ENCODE data around the gene CELSR1.
"Not testable (repeated sequence)": the region's sequence is repeated elsewhere in the genome, so short reads cannot be mapped to it uniquely, and the experiment has no call there.

Gene CELSR1

GRCh38 chr22:46473896-46474557 is 63.4 kb downstream of the CELSR1 start:
- Mint-ChIP-seq H3K9me3 (peaks cover 11% of the 10 kb centered on the region), H3K4me1 (no peaks in the 10 kb centered on the region), H3K36me3 (ENCODE audit: low read depth) (peaks cover 8% of the 10 kb centered on the region)

GRCh38 chr22:46473021-46473779 is 64.2 kb downstream of the CELSR1 start:
- no peak for TF ChIP-seq CTCF (IDR thresholded peaks at IDR 0.05; ENCODE audit: unreplicated experiment in 3 of 3)
- no peak overlapping the region for H3K4me3 Mint-ChIP-seq
- peaks cover 8% of the 10 kb centered on the region for H3K36me3 Mint-ChIP-seq (ENCODE audit: low read depth)
- no peak overlapping the region for H3K27ac Mint-ChIP-seq
- no peaks in the 10 kb centered on the region for H3K4me1 Mint-ChIP-seq
- H3K27me3 Mint-ChIP-seq (ENCODE audit: low read depth) = peaks cover 10% of the 10 kb centered on the region
- H3K9me3 Mint-ChIP-seq = peaks cover 11% of the 10 kb centered on the region

More at GRCh38 chr22:46473896-46474557, 63.4 kb downstream of the CELSR1 start:
- Mint-ChIP-seq H3K4me3 (no peak overlapping the region), H3K27me3 (ENCODE audit: low read depth) (peaks cover 10% of the 10 kb centered on the region), H3K27ac (no peak overlapping the region)
- no peak for TF ChIP-seq CTCF (IDR thresholded peaks at IDR 0.05; ENCODE audit: unreplicated experiment in 3 of 3)

GRCh38 chr22:46472722-46473016 is 64.8 kb downstream of the CELSR1 start:
- Mint-ChIP-seq H3K36me3 (ENCODE audit: low read depth) (peaks cover 8% of the 10 kb centered on the region), H3K27ac (no peak overlapping the region), H3K4me3 (no peak overlapping the region), H3K27me3 (ENCODE audit: low read depth) (peaks cover 10% of the 10 kb centered on the region), H3K4me1 (no peaks in the 10 kb centered on the region), H3K9me3 (peaks cover 11% of the 10 kb centered on the region)
- no peak for TF ChIP-seq CTCF (IDR thresholded peaks at IDR 0.05; ENCODE audit: unreplicated experiment in 3 of 3)

- Mint-ChIP-seq H3K36me3 (ENCODE audit: low read depth) (peaks cover 8% of the 10 kb centered on the region), H3K4me3 (no peak overlapping the region), H3K4me1 (no peaks in the 10 kb centered on the region), H3K27ac (no peak overlapping the region), H3K9me3 (peaks cover 11% of the 10 kb centered on the region), H3K27me3 (ENCODE audit: low read depth) (peaks cover 10% of the 10 kb centered on the region)
- TF ChIP-seq CTCF (IDR thresholded peaks at IDR 0.05; ENCODE audit: unreplicated experiment in 3 of 3) = no peak
These were observed 65.3 kb downstream of the CELSR1 start for GRCh38 chr22:46471901-46472721.

- H3K27me3 Mint-ChIP-seq (ENCODE audit: low read depth) = peaks cover 10% of the 10 kb centered on the region
- H3K4me1 Mint-ChIP-seq; H3K4me3 Mint-ChIP-seq; H3K27ac Mint-ChIP-seq; H3K36me3 Mint-ChIP-seq (ENCODE audit: low read depth): not testable (repeated sequence)
- peaks cover 11% of the 10 kb centered on the region for H3K9me3 Mint-ChIP-seq
These were observed 66.1 kb downstream of the CELSR1 start for GRCh38 chr22:46471330-46471729.

- Mint-ChIP-seq H3K36me3 (ENCODE audit: low read depth) (no peaks in the 10 kb centered on the region), H3K27me3 (ENCODE audit: low read depth) (peaks cover 3% of the 10 kb centered on the region), H3K4me1 (peaks cover 11% of the 10 kb centered on the region), H3K27ac (no peak overlapping the region), H3K4me3 (no peak overlapping the region), H3K9me3 (no peaks in the 10 kb centered on the region)
- no peak for TF ChIP-seq CTCF (IDR thresholded peaks at IDR 0.05; ENCODE audit: unreplicated experiment in 3 of 3)
These were observed 67.7 kb downstream of the CELSR1 start for GRCh38 chr22:46469711-46470110.
